ENCODE data around the gene KATNAL1. TPM values are rescaled to one million over a fixed set of nuclear protein-coding genes. Genes with fewer than 3 reads are reported as not detected.

KATNAL1 gene
- polyA plus RNA-seq, 1 donor (not counting 4 experiments of a cell fraction or from before 2014, with no cell fraction given) = 10.1 TPM

GRCh38 chr13:30240608-30241007, 66.7 kb downstream of the KATNAL1 start:
- no peak for DNase-seq (ENCODE audit: low read depth, low spot score)
- Histone ChIP-seq H3K9me1 (ENCODE audit: control insufficient read depth, extremely low read depth, insufficient read depth, low read length) (no peaks in the 10 kb centered on the region), H3K4me3 (ENCODE audit: control insufficient read depth in 2 of 3, extremely low read depth in 1 of 3, insufficient read depth in 2 of 3, low read depth in 1 of 3, low read length in 3 of 3) (no peak overlapping the region), H3K36me3 (ENCODE audit: control insufficient read depth in 2 of 2, extremely low read depth in 1 of 2, insufficient read depth in 2 of 2, low read length in 2 of 2) (peaks cover 2% of the 10 kb centered on the region in 2 experiments), H4K20me1 (ENCODE audit: control insufficient read depth, extremely low read depth, insufficient read depth, low read length) (no peaks in the 10 kb centered on the region), H3K79me2 (ENCODE audit: control insufficient read depth, insufficient read depth, low read length) (no peaks in the 10 kb centered on the region), H3K4me2 (ENCODE audit: control insufficient read depth, extremely low read depth, insufficient read depth, low read depth, low read length) (no peak overlapping the region), H3K27me3 (ENCODE audit: control insufficient read depth, extremely low read depth, insufficient read depth, low read length) (no peaks in the 10 kb centered on the region), H2AFZ (ENCODE audit: control insufficient read depth, low read length) (no peak overlapping the region), H3K4me1 (ENCODE audit: control insufficient read depth, extremely low read depth, insufficient read depth, low read length) (no peaks in the 10 kb centered on the region), H3K9me3 (ENCODE audit: control insufficient read depth, low read depth, low read length) (no peaks in the 10 kb centered on the region), H3K9ac (ENCODE audit: control insufficient read depth, extremely low read depth, insufficient read depth, low read length) (no peak overlapping the region), H3K27ac (ENCODE audit: control insufficient read depth, insufficient read depth, low read length) (no peak overlapping the region)
- dilution Hi-C loops (cut with MboI; ENCODE audit: extremely low pct_ligation_motif_present, low sequenced_read_pairs) = no loop called here
- no peak for TF ChIP-seq CTCF (optimal IDR thresholded peaks at IDR 0.05 in 1 of 3, IDR thresholded peaks at IDR 0.05 in 1 of 3, conservative IDR thresholded peaks at IDR 0.05 in 1 of 3; ENCODE audit: extremely low read depth in 1 of 3, insufficient read depth in 2 of 3, low read length in 3 of 3)
- TF ChIP-seq EZH2 (IDR thresholded peaks at IDR 0.05; ENCODE audit: low read length) = no peak
- no peak for FAIRE-seq

- no peaks in the 10 kb centered on the region for H4K20me1 ChIP-seq (ENCODE audit: control insufficient read depth, extremely low read depth, insufficient read depth, low read length)
- H3K79me2 ChIP-seq (ENCODE audit: control insufficient read depth, insufficient read depth, low read length) = no peaks in the 10 kb centered on the region
- H3K27me3 ChIP-seq (ENCODE audit: control insufficient read depth, extremely low read depth, insufficient read depth, low read length) = no peaks in the 10 kb centered on the region
- H3K9me1 ChIP-seq (ENCODE audit: control insufficient read depth, extremely low read depth, insufficient read depth, low read length) = no peaks in the 10 kb centered on the region
- H3K4me2 ChIP-seq (ENCODE audit: control insufficient read depth, extremely low read depth, insufficient read depth, low read depth, low read length) = no peak overlapping the region
- H3K27ac ChIP-seq (ENCODE audit: control insufficient read depth, insufficient read depth, low read length) = no peak overlapping the region
- peaks cover 2% of the 10 kb centered on the region in 2 experiments for H3K36me3 ChIP-seq (ENCODE audit: control insufficient read depth in 2 of 2, extremely low read depth in 1 of 2, insufficient read depth in 2 of 2, low read length in 2 of 2)
- TF ChIP-seq CTCF (optimal IDR thresholded peaks at IDR 0.05 in 1 of 3, IDR thresholded peaks at IDR 0.05 in 1 of 3, conservative IDR thresholded peaks at IDR 0.05 in 1 of 3; ENCODE audit: extremely low read depth in 1 of 3, insufficient read depth in 2 of 3, low read length in 3 of 3) (no peak), EZH2 (IDR thresholded peaks at IDR 0.05; ENCODE audit: low read length) (no peak)
- no peaks in the 10 kb centered on the region for H3K9me3 ChIP-seq (ENCODE audit: control insufficient read depth, low read depth, low read length)
- H3K4me3 ChIP-seq (ENCODE audit: control insufficient read depth in 2 of 3, extremely low read depth in 1 of 3, insufficient read depth in 2 of 3, low read depth in 1 of 3, low read length in 3 of 3) = no peak overlapping the region
- H3K4me1 ChIP-seq (ENCODE audit: control insufficient read depth, extremely low read depth, insufficient read depth, low read length) = no peaks in the 10 kb centered on the region
- H3K9ac ChIP-seq (ENCODE audit: control insufficient read depth, extremely low read depth, insufficient read depth, low read length) = no peak overlapping the region
- DNase-seq (ENCODE audit: low read depth, low spot score) (no peak), FAIRE-seq (no peak)
- H2AFZ ChIP-seq (ENCODE audit: control insufficient read depth, low read length) = no peak overlapping the region
- dilution Hi-C loops (cut with MboI; ENCODE audit: extremely low pct_ligation_motif_present, low sequenced_read_pairs) = no loop called here
Observed at GRCh38 chr13:30235216-30235615, 72.1 kb downstream of the KATNAL1 start.
